Astrocyte (in vitro differentiated cells and primary cell): ENCODE results near the gene CA12.

Experiments
- CTCF ChIP-seq: IDR thresholded peaks from 2 replicates; pipeline ENCODE4 v1.5.1; 2011; ENCODE audit warnings: low read depth, mild to moderate bottlenecking, inconsistent platforms, low read length, moderate library complexity; ENCODE audit not compliant: insufficient read depth
- EZH2 ChIP-seq: IDR thresholded peaks from 2 replicates; pipeline ENCODE4 v1.6.1; 2012; ENCODE audit warnings: mild to moderate bottlenecking, low read length, inconsistent platforms; ENCODE audit not compliant: insufficient read depth

GRCh38 chr15:63403254-63403945 lies 21.8 kb upstream of the CA12 start:
- TF ChIP-seq CTCF (no peak), EZH2 (no peak)
